ENCODE results near the gene XBP1. TPM values are rescaled to one million over a fixed set of nuclear protein-coding genes. Genes with fewer than 3 reads are reported as not detected.

XBP1 gene
- total RNA-seq, 2 experiments from 2014 or later: 35.8 to 118 TPM

- no TSS peak for BruUV-seq (replicated peaks)
- Histone ChIP-seq H3K4me1 (ENCODE audit: insufficient read depth, low read length, poor library complexity, severe bottlenecking) (peaks cover 57% of the 10 kb centered on the region), H2AFZ (ENCODE audit: low read length) (no peak overlapping the region), H4K20me1 (ENCODE audit: insufficient read depth, low read length) (no peaks in the 10 kb centered on the region; the same call in 1 of the 2 replicates), H3K4me2 (ENCODE audit: low read length) (peak overlapping the region; percentile 26; the same call in 1 of the 2 replicates), H3K4me3 (ENCODE audit: low read depth, low read length, poor library complexity, severe bottlenecking) (no peak overlapping the region), H3K9me2 (ENCODE audit: insufficient read depth, low read length) (no peaks in the 10 kb centered on the region), H3K36me3 (ENCODE audit: insufficient read depth, low read length) (no peaks in the 10 kb centered on the region), H3K79me2 (ENCODE audit: insufficient read depth, low read depth, low read length) (no peaks in the 10 kb centered on the region), H3K9me3 (ENCODE audit: low read length) (no peaks in the 10 kb centered on the region), H3K27ac (ENCODE audit: low read depth, low read length, poor library complexity, severe bottlenecking) (peak overlapping the region; percentile 20)
- ChIA-PET CTCF (ENCODE audit: unreplicated experiment) (interaction anchor here (0.5 kb wide), 1 partner anchor 803 kb away, joined by 3 read pairs; no protein-coding TSS in a partner anchor), POLR2A (interaction anchor here (1.1 to 5.4 kb wide), 4 partner anchors 9 to 30 kb away, joined by 5 to 85 read pairs (median 6); partner anchors contain the start of gene XBP1)
- intact Hi-C loops (cut with micrococcal nuclease; ENCODE audit: unreplicated experiment): loop anchor here (10.0 kb wide), 1 partner anchor 45 kb away; the partner anchor contains the start of gene CCDC117
- TF ChIP-seq, protein P1, sequence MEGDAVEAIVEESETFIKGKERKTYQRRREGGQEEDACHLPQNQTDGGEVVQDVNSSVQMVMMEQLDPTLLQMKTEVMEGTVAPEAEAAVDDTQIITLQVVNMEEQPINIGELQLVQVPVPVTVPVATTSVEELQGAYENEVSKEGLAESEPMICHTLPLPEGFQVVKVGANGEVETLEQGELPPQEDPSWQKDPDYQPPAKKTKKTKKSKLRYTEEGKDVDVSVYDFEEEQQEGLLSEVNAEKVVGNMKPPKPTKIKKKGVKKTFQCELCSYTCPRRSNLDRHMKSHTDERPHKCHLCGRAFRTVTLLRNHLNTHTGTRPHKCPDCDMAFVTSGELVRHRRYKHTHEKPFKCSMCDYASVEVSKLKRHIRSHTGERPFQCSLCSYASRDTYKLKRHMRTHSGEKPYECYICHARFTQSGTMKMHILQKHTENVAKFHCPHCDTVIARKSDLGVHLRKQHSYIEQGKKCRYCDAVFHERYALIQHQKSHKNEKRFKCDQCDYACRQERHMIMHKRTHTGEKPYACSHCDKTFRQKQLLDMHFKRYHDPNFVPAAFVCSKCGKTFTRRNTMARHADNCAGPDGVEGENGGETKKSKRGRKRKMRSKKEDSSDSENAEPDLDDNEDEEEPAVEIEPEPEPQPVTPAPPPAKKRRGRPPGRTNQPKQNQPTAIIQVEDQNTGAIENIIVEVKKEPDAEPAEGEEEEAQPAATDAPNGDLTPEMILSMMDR (conservative IDR thresholded peaks at IDR 0.05; ENCODE audit: low read length): no peak
- TF ChIP-seq EZH2phosphoT487 (IDR thresholded peaks at IDR 0.05; ENCODE audit: borderline replicate concordance, low read depth, low read length): no peak
- peak; percentile 32 for DNase-seq (ENCODE audit: low spot score)
These were observed 19.1 kb upstream of the XBP1 start for GRCh38 chr22:28819253-28820096.

DNA sequence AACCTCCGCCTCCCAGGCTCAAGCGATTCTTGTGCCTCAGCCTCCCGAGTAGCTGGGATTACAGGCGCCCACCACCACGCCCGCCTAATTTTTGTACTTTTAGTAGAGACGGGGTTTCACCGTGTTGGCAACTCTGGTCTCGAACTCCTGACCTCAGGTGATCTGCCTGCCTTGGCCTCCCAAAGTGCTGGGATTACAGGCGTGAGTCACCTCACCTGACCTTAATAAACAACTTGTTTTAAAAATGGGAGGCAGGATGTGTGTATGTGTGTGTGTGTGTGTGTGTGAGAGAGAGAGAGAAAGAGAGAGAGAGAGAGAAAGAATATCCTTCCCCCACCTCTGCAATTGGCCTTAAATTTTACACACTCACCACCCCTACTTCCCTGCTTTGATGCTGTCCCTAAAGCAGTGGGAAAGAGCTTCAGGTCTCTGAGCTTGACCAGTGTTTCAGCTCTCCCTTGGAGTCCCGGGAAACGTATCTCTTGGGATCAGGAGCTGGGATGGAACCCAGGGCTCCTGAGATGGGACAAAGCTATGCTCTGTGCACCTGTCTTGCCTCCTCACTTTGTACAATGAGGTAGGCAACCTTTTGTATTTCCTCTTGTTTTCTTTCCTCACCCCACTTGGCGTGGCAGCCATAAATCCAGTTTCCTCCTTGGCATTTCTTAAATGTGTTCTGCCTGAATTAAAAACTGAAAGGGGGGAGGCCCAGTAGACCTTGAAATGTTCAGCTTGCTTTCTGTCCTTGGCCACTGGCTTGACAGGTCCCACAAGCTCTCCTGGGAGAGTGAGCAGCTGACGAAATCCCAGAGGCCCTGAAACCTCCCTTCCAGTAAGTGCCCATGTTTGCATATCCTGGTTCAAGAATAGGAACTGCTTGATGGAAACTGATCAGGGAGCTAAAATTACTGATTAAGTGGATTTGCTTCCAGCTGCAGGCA lies 17.8 kb upstream of the XBP1 start:
- Histone ChIP-seq H4K20me1 (ENCODE audit: insufficient read depth, low read length) (no peaks in the 10 kb centered on the region; the same call in 1 of the 2 replicates), H3K36me3 (ENCODE audit: insufficient read depth, low read length) (no peaks in the 10 kb centered on the region), H3K4me1 (ENCODE audit: insufficient read depth, low read length, poor library complexity, severe bottlenecking) (peaks cover 45% of the 10 kb centered on the region), H2AFZ (ENCODE audit: low read length) (no peak overlapping the region), H3K27ac (ENCODE audit: low read depth, low read length, poor library complexity, severe bottlenecking) (peak overlapping the region; percentile 7), H3K79me2 (ENCODE audit: insufficient read depth, low read depth, low read length) (no peaks in the 10 kb centered on the region), H3K4me2 (ENCODE audit: low read length) (peak overlapping the region; percentile 4; the same call in 1 of the 2 replicates), H3K9me2 (ENCODE audit: insufficient read depth, low read length) (no peaks in the 10 kb centered on the region), H3K4me3 (ENCODE audit: low read depth, low read length, poor library complexity, severe bottlenecking) (no peak overlapping the region), H3K9me3 (ENCODE audit: low read length) (no peaks in the 10 kb centered on the region)
- no TSS peak for BruUV-seq (replicated peaks)
- TF ChIP-seq EZH2phosphoT487 (IDR thresholded peaks at IDR 0.05; ENCODE audit: borderline replicate concordance, low read depth, low read length): no peak
- TF ChIP-seq, protein P1 (conservative IDR thresholded peaks at IDR 0.05; ENCODE audit: low read length): no peak
- POLR2A ChIA-PET: interaction anchor here (0.5 to 5.4 kb wide), 7 partner anchors 10 to 459 kb away, joined by 3 to 85 read pairs (median 5); partner anchors contain the start of gene XBP1
- intact Hi-C loops (cut with micrococcal nuclease; ENCODE audit: unreplicated experiment): loop anchor here (1.0 kb wide), 1 partner anchor 16 kb away; no protein-coding TSS in a partner anchor
- CTCF ChIA-PET (ENCODE audit: unreplicated experiment): interaction anchor here (0.6 kb wide), 2 partner anchors 826 to 827 kb away, joined by 3 read pairs; no protein-coding TSS in a partner anchor
- peak; percentile 46 for DNase-seq (ENCODE audit: low spot score)
